Measurements from ENCODE around the gene BUB1.
"Not testable (repeated sequence)": the region's sequence is repeated elsewhere in the genome, so short reads cannot be mapped to it uniquely, and the experiment has no call there.

Gene BUB1

DNA sequence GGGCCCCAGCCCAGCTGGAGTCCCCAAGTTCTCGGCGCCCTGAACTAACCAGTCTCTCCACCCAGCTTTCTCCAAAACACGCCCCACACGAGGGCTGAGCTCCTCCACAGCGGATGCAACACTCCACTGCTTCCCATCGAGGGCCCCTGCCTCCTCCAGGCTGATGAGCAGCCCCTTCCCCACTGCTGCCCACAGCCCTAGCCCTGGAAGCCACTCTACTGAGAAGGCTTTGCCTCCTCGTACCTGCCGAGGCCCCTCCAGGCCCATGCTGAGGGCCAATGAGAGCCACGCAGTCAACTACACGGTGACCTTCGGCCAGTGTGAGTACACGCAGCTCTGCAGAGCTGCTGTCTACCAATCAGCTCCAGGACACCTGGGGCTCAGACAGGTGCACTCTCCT lies 72.8 kb downstream of the BUB1 start:
- DNase-seq (ENCODE audit: low spot score); FAIRE-seq: not testable (repeated sequence)

GRCh38 chr2:110603917-110604591 lies 73.8 kb downstream of the BUB1 start:
- not testable (repeated sequence) for FAIRE-seq; DNase-seq (ENCODE audit: low spot score)

DNA sequence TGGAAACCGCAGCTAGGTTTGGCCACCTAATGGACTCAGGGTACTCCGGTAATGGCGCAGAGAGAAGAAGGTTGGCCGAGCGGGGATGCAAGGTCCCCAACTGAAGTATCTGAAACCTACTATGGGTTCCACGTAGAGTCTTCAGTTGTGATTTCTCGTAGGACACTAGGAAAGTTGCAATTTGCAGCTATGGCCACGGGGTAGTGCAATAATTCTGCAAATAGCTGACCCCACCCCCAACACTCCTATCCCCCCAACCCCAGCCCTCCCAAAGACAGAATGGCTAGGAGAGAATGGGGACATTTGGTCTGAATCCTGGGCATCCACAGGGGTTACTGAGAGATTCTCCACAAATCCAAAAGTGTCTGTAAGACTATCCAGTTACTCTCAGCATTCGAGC lies 75.7 kb downstream of the BUB1 start:
- not testable (repeated sequence) for DNase-seq (ENCODE audit: low spot score); FAIRE-seq

DNA sequence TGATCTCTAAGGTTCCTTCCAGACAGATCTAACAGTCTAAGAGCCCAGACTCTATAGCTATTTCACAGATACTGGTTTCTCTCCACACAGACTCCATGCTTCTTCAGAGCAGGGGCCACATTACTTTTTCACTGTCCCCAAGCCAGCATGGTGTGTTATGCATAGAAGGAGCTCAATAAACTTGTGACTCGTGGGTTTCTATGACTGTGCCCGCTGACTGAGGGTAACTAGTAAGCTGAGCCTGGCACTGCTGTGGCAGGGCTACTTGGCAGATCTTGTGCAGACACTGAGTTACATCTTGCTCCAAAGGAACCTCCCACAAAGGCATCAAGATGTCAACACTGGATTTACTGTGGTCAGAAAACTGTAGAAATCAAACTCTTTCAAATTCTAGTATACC lies 85.9 kb downstream of the BUB1 start:
- DNase-seq (ENCODE audit: low spot score); FAIRE-seq: not testable (repeated sequence)

GRCh38 chr2:110589677-110590330 lies 88.1 kb downstream of the BUB1 start:
- not testable (repeated sequence) for DNase-seq (ENCODE audit: low spot score); FAIRE-seq

DNA sequence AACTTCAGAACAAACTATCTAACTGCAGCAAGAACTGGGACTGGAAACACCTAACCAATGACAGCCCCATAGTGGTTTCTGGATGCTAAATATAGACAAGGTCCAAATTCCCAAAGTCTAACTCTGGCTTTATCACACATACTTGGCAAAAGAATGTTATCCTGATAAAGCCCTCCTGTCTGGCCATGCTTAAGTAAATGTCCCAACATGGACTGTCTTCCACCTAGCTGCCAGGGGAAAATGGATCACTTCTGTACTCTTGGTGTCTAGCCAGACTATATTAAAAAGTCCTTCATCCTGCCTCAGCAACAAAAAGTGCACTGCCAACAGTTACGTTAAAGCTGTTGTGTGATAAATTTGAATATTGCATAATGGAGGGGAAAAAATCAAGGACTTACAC lies 89.3 kb downstream of the BUB1 start:
- FAIRE-seq; DNase-seq (ENCODE audit: low spot score): not testable (repeated sequence)
